H7 (cell line): ENCODE data around the gene ALKBH8. TPM values are rescaled to one million over a fixed set of nuclear protein-coding genes. Genes with fewer than 3 reads are reported as not detected.

Experiments
- DNase-seq: peaks from one replicate; pipeline ENCODE4 v3.0.0; 2012
- H3K27me3 ChIP-seq: 2 replicates; pipeline ENCODE4 v1.6.0; 2011; ENCODE audit warnings: mild to moderate bottlenecking, low read length; ENCODE audit not compliant: control insufficient read depth, insufficient read depth
- H3K36me3 ChIP-seq: replicated peaks from 2 replicates; pipeline ENCODE4 v1.5.1; 2011; ENCODE audit warnings: low read length; ENCODE audit not compliant: control insufficient read depth, insufficient read depth
- H3K4me3 ChIP-seq: 2 replicates; pipeline ENCODE4 v1.5.1; 2011; ENCODE audit warnings: low read depth, mild to moderate bottlenecking, control low read depth, low read length, moderate library complexity; ENCODE audit not compliant: insufficient read depth
- total RNA-seq: library from RNA; depleted of rRNA; stranded (reverse); fragments of >200 nt; shearing (Covaris generic); gene quantifications from 2 replicates; pipeline ENCODE4 v1.2.3, GENCODE V29; 2014; rRNA removed

The ALKBH8 gene
- total RNA-seq: 5.3 and 7.0 TPM in 2 replicates

- H3K4me3 ChIP-seq: peak within 1 kb of the TSS; percentile 97
- DNase-seq: peak; percentile 52
- H3K36me3 ChIP-seq: no peaks in the 10 kb centered on the region
- no peaks in the 10 kb centered on the region for H3K27me3 ChIP-seq
Observed at GRCh38 chr11:107565219-107565937, at the start of gene ALKBH8. Gene ALKBH8, minus strand, starts transcription at chr11:107565735. Its CDS starts 4,842 bp downstream, at chr11:107560893.

GRCh38 chr11:107612445-107612844 lies 46.9 kb upstream of the ALKBH8 start:
- DNase-seq: no peak
- H3K4me3 ChIP-seq: no peak overlapping the region
- H3K27me3 ChIP-seq: no peaks in the 10 kb centered on the region
- H3K36me3 ChIP-seq: no peaks in the 10 kb centered on the region

GRCh38 chr11:107609400-107610218 lies 44.1 kb upstream of the ALKBH8 start:
- H3K36me3 ChIP-seq: no peaks in the 10 kb centered on the region
- peak; percentile 11 for DNase-seq
- no peaks in the 10 kb centered on the region for H3K27me3 ChIP-seq
- no peak overlapping the region for H3K4me3 ChIP-seq

- Histone ChIP-seq H3K36me3 (no peaks in the 10 kb centered on the region), H3K27me3 (no peaks in the 10 kb centered on the region), H3K4me3 (no peak overlapping the region)
- no peak for DNase-seq
Observed at GRCh38 chr11:107608809-107609208, 43.3 kb upstream of the ALKBH8 start.

- no peak overlapping the region for H3K4me3 ChIP-seq
- H3K36me3 ChIP-seq: no peaks in the 10 kb centered on the region
- DNase-seq: no peak
- H3K27me3 ChIP-seq: no peaks in the 10 kb centered on the region
Observed at GRCh38 chr11:107606141-107606540, 40.6 kb upstream of the ALKBH8 start.

GRCh38 chr11:107605061-107606006 lies 39.8 kb upstream of the ALKBH8 start:
- no peak overlapping the region for H3K4me3 ChIP-seq
- H3K36me3 ChIP-seq: no peaks in the 10 kb centered on the region
- no peaks in the 10 kb centered on the region for H3K27me3 ChIP-seq
- no peak for DNase-seq

- H3K36me3 ChIP-seq: no peaks in the 10 kb centered on the region
- DNase-seq: peak; percentile 46
- no peak overlapping the region for H3K4me3 ChIP-seq
- H3K27me3 ChIP-seq: peaks cover 6% of the 10 kb centered on the region
Observed at GRCh38 chr11:107598225-107599139, 32.9 kb upstream of the ALKBH8 start.

GRCh38 chr11:107594736-107595135 lies 29.2 kb upstream of the ALKBH8 start:
- H3K4me3 ChIP-seq: no peak overlapping the region
- H3K36me3 ChIP-seq: no peaks in the 10 kb centered on the region
- DNase-seq: no peak
- H3K27me3 ChIP-seq: peaks cover 42% of the 10 kb centered on the region

- peak; percentile 36 for DNase-seq
- no peak overlapping the region for H3K4me3 ChIP-seq
- H3K27me3 ChIP-seq: peaks cover 50% of the 10 kb centered on the region
- H3K36me3 ChIP-seq: no peaks in the 10 kb centered on the region
Observed at GRCh38 chr11:107593951-107594350, 28.4 kb upstream of the ALKBH8 start.

GRCh38 chr11:107592813-107593212 lies 27.3 kb upstream of the ALKBH8 start:
- Histone ChIP-seq H3K36me3 (no peaks in the 10 kb centered on the region), H3K27me3 (peaks cover 59% of the 10 kb centered on the region), H3K4me3 (no peak overlapping the region)
- peak; percentile 21 for DNase-seq

- no peak for DNase-seq
- H3K36me3 ChIP-seq: no peaks in the 10 kb centered on the region
- no peak overlapping the region for H3K4me3 ChIP-seq
- H3K27me3 ChIP-seq: peaks cover 63% of the 10 kb centered on the region
Observed at GRCh38 chr11:107592231-107592590, 26.7 kb upstream of the ALKBH8 start.

- H3K27me3 ChIP-seq: peaks cover 68% of the 10 kb centered on the region
- peak overlapping the region; percentile 59 for H3K4me3 ChIP-seq
- DNase-seq: peak; percentile 74
- no peaks in the 10 kb centered on the region for H3K36me3 ChIP-seq
Observed at GRCh38 chr11:107591378-107592230, 26.1 kb upstream of the ALKBH8 start.
